HTERT RPE-1 (cell line): Measurements from ENCODE around the gene ZNF215.
"Not testable (repeated sequence)": the region's sequence is repeated elsewhere in the genome, so short reads cannot be mapped to it uniquely, and the experiment has no call there.

Source experiments
- in situ Hi-C: fragments of 300-500 bp; cut with MboI; formaldehyde crosslinking; loops from 4 replicates; pipeline ENCODE4 v1.14.3; 2020; ENCODE audit warnings: low sequenced_read_pairs

ZNF215 gene

GRCh38 chr11:6932145-6932544, 5.9 kb downstream of the ZNF215 start:
- in situ Hi-C loops = no loop called here

GRCh38 chr11:6941970-6942369, 15.7 kb downstream of the ZNF215 start:
- in situ Hi-C loops = no loop called here

- in situ Hi-C loops = no loop called here
Measured at GRCh38 chr11:6943131-6943530, 16.9 kb downstream of the ZNF215 start.

GRCh38 chr11:6954248-6954647, 28.0 kb downstream of the ZNF215 start:
- in situ Hi-C loops = not testable (repeated sequence)

- in situ Hi-C loops = no loop called here
Measured at GRCh38 chr11:6962141-6962540, 35.9 kb downstream of the ZNF215 start.

GRCh38 chr11:6962673-6963072, 36.4 kb downstream of the ZNF215 start:
- in situ Hi-C loops = no loop called here

GRCh38 chr11:6968816-6969215, 42.6 kb downstream of the ZNF215 start:
- in situ Hi-C loops = no loop called here

- in situ Hi-C loops = not testable (repeated sequence)
Measured at GRCh38 chr11:6969854-6970253, 43.6 kb downstream of the ZNF215 start.

GRCh38 chr11:6979365-6979764, 53.1 kb downstream of the ZNF215 start:
- in situ Hi-C loops = no loop called here

GRCh38 chr11:6986487-6986886, 60.3 kb downstream of the ZNF215 start:
- in situ Hi-C loops = no loop called here

- in situ Hi-C loops = no loop called here
Measured at GRCh38 chr11:6988506-6988905, 62.3 kb downstream of the ZNF215 start.

GRCh38 chr11:6991227-6991626, 65.0 kb downstream of the ZNF215 start:
- in situ Hi-C loops = no loop called here

- in situ Hi-C loops = no loop called here
Measured at GRCh38 chr11:6992026-6992425, 65.8 kb downstream of the ZNF215 start.

- in situ Hi-C loops = no loop called here
Measured at GRCh38 chr11:6992457-6993417, 66.5 kb downstream of the ZNF215 start.

- in situ Hi-C loops = no loop called here
Measured at GRCh38 chr11:6995703-6996102, 69.5 kb downstream of the ZNF215 start.

- in situ Hi-C loops = no loop called here
Measured at GRCh38 chr11:7004482-7004881, 78.3 kb downstream of the ZNF215 start.
